Measurements from ENCODE around the gene OSBPL5.
"Not testable (repeated sequence)": the region's sequence is repeated elsewhere in the genome, so short reads cannot be mapped to it uniquely, and the experiment has no call there.

Gene OSBPL5

GRCh38 chr11:3182462-3182852 lies 17.3 kb upstream of the OSBPL5 start:
- no peak for DNase-seq (ENCODE audit: extremely low read depth in 1 of 2, low read depth in 1 of 2)

- DNase-seq (ENCODE audit: extremely low read depth in 1 of 2, low read depth in 1 of 2), result no peak
Measured at GRCh38 chr11:3181725-3182461, 16.8 kb upstream of the OSBPL5 start.

DNA sequence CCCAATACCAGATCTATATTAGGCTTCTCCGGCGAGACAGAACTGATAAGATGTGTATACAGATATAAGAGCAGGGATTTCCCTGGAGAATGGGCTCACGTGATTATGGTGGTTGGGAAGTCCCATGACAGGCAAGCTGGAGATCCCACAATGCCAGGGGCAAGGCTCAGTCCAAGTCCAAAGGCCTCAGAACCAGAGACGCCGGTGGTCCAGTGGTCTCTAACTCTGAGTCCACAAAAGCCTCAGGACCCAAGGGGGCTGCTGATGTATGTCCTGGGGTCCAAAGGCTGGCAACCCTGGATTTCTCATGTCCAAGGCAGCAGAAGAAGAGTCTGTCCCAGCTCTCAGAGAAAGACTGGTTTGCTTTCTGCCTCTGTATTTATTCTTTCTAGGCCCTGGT lies 15.8 kb upstream of the OSBPL5 start:
- DNase-seq (ENCODE audit: extremely low read depth in 1 of 2, low read depth in 1 of 2), result no peak

GRCh38 chr11:3178349-3178748 lies 13.2 kb upstream of the OSBPL5 start:
- DNase-seq (ENCODE audit: extremely low read depth in 1 of 2, low read depth in 1 of 2), result no peak

GRCh38 chr11:3177931-3178330 lies 12.8 kb upstream of the OSBPL5 start:
- DNase-seq (ENCODE audit: extremely low read depth in 1 of 2, low read depth in 1 of 2), result no peak

DNA sequence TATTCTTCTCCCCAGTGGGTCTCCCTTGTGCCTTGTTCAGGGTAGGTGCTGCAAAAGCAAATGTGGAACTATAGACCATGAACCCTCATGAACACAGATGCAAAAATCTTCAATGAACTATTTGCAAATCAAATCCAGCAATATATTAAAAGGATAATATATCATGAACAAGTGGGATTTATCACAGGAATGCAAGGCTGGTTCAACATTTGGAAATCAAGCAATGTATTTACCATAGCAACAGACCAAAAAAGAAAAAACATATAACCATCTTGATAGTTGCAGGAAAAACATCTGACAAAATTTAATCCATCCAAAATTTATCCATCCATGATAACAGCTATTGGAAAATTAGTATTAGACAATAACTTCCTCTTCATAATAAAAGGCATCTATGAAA lies 11.4 kb upstream of the OSBPL5 start:
- no peak for DNase-seq (ENCODE audit: extremely low read depth in 1 of 2, low read depth in 1 of 2)

DNA sequence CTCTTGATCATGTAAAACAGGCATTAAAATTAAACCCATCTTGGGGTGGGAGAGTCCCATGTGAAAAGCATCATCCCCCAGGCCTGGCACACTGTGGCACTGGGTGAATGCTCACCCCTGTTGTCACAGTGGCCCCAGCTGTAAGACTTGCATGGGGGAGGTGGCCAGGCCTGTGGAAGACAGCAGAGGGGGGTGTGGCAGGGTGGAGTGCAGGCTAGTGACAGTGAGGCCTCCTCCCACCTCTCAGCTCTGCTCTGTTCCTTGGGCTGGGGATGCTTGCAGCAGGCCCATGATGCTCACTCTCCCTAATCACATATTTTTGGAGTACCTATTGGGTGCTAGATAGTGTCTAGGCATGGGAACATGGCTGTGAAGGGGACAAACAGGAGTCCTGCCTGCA lies 10.1 kb upstream of the OSBPL5 start:
- DNase-seq (ENCODE audit: extremely low read depth in 1 of 2, low read depth in 1 of 2), result no peak

GRCh38 chr11:3174387-3174786 lies 9.3 kb upstream of the OSBPL5 start:
- no peak for DNase-seq (ENCODE audit: extremely low read depth in 1 of 2, low read depth in 1 of 2)

DNA sequence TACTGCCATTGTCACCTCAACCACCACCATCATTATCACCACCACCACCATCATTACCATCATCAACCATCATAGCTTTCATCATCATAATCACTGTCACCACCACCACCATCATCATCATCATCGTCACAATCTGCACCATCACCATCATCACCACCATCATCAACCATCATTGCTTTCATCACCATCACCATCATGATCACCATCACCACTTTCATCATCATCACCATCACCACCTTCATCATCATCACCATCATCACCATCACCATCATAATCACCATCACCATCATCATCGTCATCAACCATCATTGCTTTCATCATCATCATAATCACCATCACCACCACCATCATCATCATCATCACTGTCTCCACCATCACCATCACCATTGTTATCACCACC lies 8.7 kb upstream of the OSBPL5 start:
- no peak for DNase-seq (ENCODE audit: extremely low read depth in 1 of 2, low read depth in 1 of 2)

DNA sequence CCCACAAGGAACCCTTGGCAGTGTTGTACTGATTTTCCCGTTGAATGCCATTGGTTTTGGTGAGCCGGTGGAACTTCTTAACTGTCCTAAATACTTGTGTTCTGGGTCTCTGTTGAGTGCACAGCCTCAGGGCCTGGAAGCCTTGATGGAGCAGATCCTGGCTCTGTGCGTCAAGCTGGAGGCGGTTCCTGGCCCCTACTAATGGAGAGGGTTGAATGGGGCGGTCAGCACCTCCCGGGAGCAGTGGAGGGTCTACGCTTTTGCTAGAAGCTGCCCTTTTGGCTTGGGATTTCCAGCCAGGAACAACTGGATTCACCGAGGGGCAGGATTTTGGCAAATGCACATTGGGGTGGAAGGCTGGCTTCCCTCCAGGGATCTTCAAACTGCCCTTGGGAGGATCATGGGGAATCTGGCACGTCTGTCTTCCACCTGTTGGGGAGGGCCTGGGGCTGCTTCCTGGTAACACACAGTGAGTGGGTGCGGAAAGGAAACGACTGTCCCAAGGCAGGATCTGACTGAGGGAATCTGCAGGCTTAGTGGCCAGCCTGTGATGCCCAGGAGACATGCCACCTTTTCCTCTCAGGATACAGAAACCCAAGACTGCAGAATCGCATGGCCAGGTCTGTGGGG lies 6.9 kb upstream of the OSBPL5 start:
- no peak for DNase-seq (ENCODE audit: extremely low read depth in 1 of 2, low read depth in 1 of 2)

- DNase-seq (ENCODE audit: extremely low read depth in 1 of 2, low read depth in 1 of 2), result no peak
Measured at GRCh38 chr11:3170756-3171650, 5.9 kb upstream of the OSBPL5 start.

DNA sequence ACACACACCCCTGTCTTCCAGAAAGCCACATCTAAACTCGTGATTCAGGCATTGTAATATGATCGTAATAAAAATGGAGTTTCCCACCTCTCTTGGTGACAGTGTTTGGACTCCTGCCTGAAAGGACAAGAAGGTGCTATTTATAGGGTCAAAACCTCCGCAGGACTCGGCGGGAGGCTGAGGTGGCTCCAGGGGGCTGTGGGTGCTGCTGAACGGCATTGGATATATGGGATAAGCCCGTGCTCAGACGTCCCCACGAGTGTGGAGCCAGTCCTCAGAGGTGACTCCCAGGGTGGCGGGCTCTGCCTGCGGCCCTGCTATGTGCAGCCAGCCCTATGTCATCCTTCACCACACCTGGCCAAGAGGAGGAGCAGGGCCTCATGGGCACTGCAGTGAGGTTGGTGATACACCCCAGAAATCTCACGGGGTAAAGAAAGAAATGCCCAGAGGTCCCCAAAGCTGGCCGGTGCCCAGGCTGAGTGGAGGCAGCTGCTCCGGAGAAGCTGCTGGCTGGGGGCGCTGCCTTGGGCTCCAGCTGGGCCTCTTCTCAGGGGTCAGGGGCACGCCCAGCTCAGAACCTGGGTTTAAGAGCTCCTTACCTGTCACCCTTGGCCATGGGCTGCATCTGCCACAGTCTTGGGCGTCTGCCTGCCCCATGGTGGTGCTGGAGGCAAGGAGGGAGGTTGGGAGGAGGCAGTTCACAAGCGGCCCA lies 5.1 kb upstream of the OSBPL5 start:
- no peak for DNase-seq (ENCODE audit: extremely low read depth in 1 of 2, low read depth in 1 of 2)

- DNase-seq (ENCODE audit: extremely low read depth in 1 of 2, low read depth in 1 of 2), result no peak
Measured at GRCh38 chr11:3169255-3170043, 4.3 kb upstream of the OSBPL5 start.

DNA sequence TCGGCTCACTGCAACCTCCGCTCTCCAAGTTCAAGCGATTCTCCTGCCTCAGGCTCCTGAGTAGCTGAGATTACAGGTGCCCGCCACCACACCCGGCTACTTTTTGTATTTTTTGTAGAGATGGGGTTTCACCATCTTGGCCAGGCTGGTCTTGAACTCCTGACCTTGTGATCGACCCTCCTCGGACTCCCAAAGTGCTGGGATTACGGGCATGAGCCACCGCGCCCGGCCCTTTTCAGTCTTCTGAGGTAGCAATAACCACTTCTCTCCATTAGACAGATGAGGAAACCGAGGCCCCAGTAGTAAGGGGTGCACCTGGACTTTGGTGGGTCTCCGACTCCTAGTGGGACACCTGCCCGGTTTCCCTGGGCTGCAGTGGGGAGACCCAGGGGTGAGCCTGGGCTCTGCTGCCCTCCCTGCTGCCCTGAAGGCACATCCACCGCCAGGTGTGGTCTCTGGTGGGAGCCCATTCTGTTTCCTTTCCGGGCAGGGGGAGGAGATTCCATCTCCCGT lies 3.7 kb upstream of the OSBPL5 start:
- not testable (repeated sequence) for DNase-seq (ENCODE audit: extremely low read depth in 1 of 2, low read depth in 1 of 2)

DNA sequence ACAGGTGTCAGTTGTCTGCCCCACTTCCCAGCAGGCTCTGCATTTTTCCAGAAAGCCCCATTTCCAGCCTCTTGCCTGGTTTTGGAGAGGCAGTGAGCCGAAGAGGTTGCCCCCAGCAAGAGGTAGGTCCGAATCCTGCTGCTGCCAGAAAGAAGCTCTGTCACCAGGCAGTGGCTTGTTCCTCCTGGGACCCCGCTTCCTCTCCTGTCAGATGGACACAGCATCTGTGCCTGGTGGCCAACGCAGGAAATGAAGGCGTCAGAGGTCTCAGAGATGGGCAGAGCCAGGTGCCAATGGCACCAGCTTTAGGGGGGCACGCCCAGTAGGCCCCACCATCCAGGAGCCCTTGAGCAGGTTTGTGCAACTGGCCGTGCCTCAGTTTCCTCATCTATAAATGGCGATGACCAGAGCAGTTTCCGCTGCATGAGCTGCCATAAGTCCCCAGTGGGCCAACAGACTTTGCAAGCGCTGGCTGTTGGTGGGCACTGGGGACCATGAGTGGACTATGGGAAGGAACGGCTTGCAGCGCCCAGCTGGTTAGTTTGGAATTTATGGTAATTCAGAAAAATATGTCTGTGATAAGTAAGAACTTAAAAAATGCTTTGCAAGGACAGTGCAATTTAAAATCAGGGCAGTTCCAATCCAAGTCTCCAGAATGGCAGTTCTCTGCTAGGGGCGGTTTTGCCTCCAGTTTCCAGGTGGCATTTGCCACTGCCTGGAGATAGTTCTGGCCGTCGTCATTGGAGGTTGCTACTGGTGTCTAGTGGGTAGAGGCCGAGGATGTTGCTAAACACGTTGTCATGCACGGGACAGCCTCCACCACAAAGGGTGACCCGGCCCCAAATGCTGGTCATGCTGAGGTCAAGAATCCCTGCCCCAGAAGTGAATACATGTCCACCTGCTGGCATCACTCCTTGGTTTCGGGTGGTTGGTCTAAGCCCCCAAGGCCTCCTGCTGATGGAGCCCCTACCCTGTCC lies 2.3 kb upstream of the OSBPL5 start:
- DNase-seq (ENCODE audit: extremely low read depth in 1 of 2, low read depth in 1 of 2), result no peak

- no peak for DNase-seq (ENCODE audit: extremely low read depth in 1 of 2, low read depth in 1 of 2)
Measured at GRCh38 chr11:3166268-3167142, 1.4 kb upstream of the OSBPL5 start.

DNA sequence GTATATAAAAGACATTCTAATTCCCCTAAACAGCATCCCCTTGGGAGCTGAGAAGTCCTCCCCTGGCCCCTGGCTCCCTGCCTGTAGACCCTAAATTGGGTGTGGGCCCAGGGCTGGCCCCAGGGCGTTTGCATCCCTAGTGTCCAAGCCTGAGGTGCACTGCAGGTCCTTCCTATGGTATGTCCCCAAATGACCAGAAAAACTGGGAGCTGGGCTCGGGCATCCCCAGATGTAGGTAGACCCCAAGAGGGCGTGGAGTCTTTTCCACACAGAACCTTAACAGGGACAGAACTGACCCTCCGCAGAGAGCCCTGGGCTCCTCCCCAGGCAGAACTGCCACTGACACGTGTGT lies 782 bp upstream of the OSBPL5 start:
- no peak for DNase-seq (ENCODE audit: extremely low read depth in 1 of 2, low read depth in 1 of 2)

- no peak for DNase-seq (ENCODE audit: extremely low read depth in 1 of 2, low read depth in 1 of 2)
Measured at GRCh38 chr11:3164552-3165151, 458 bp downstream of the OSBPL5 start.
